GM15510 (cell line): Measurements from ENCODE around the gene ACSL5.

Experiments
- POLR2A ChIP-seq: IDR thresholded peaks from 3 replicates; pipeline ENCODE4 v1.6.1; 2011; ENCODE audit warnings: borderline replicate concordance; ENCODE audit not compliant: insufficient read length; ENCODE audit errors: extremely low read depth

The ACSL5 gene

GRCh38 chr10:112363696-112364688, 9.9 kb upstream of the ACSL5 start:
- no peak for TF ChIP-seq POLR2A

GRCh38 chr10:112365014-112365432, 8.9 kb upstream of the ACSL5 start:
- no peak for TF ChIP-seq POLR2A

GRCh38 chr10:112365451-112365850, 8.5 kb upstream of the ACSL5 start:
- no peak for TF ChIP-seq POLR2A

GRCh38 chr10:112366992-112367391, 6.9 kb upstream of the ACSL5 start:
- TF ChIP-seq POLR2A: no peak

GRCh38 chr10:112367516-112367915, 6.4 kb upstream of the ACSL5 start:
- no peak for TF ChIP-seq POLR2A

- TF ChIP-seq POLR2A: no peak
Measured at GRCh38 chr10:112369495-112370423, 4.2 kb upstream of the ACSL5 start.

GRCh38 chr10:112370424-112370819, 3.5 kb upstream of the ACSL5 start:
- no peak for TF ChIP-seq POLR2A

- peak; percentile 23 for TF ChIP-seq POLR2A
Measured at GRCh38 chr10:112374724-112375541, 1.0 kb downstream of the ACSL5 start.

- peak; percentile 63 for TF ChIP-seq POLR2A
Measured at GRCh38 chr10:112375721-112376395, 1.9 kb downstream of the ACSL5 start.

- no peak for TF ChIP-seq POLR2A
Measured at GRCh38 chr10:112376396-112376790, 2.5 kb downstream of the ACSL5 start.

GRCh38 chr10:112379635-112380296, 5.8 kb downstream of the ACSL5 start:
- TF ChIP-seq POLR2A: no peak

GRCh38 chr10:112382515-112383235, 8.8 kb downstream of the ACSL5 start:
- TF ChIP-seq POLR2A: no peak

- TF ChIP-seq POLR2A: no peak
Measured at GRCh38 chr10:112383325-112383724, 9.4 kb downstream of the ACSL5 start.

GRCh38 chr10:112384141-112384540, 10.2 kb downstream of the ACSL5 start:
- TF ChIP-seq POLR2A: no peak
